Type B pancreatic cell (in vitro differentiated cells): ENCODE data around the gene MCEE. TPM values are rescaled to one million over a fixed set of nuclear protein-coding genes. Genes with fewer than 3 reads are reported as not detected.

Experiments used
- DNase-seq: peaks from one replicate; pipeline ENCODE4 v3.0.0; 2021; ENCODE audit warnings: mixed read lengths; ENCODE audit not compliant: unreplicated experiment; ENCODE audit errors: extremely low spot score
- H3K27ac Mint-ChIP-seq: 2 replicates; pipeline ENCODE4 v1.8.0; 2021; ENCODE audit warnings: mild to moderate bottlenecking, mixed read lengths
- H3K27me3 Mint-ChIP-seq: 2 replicates; pipeline ENCODE4 v1.8.0; 2021; ENCODE audit warnings: mixed read lengths
- H3K36me3 Mint-ChIP-seq: 2 replicates; pipeline ENCODE4 v1.8.0; 2021; ENCODE audit warnings: mixed read lengths
- H3K4me1 Mint-ChIP-seq: one replicate; pipeline ENCODE4 v1.8.0; 2021; ENCODE audit warnings: mixed read lengths; ENCODE audit not compliant: unreplicated experiment
- H3K4me3 Mint-ChIP-seq: 2 replicates; pipeline ENCODE4 v1.8.0; 2021; ENCODE audit warnings: mild to moderate bottlenecking, mixed read lengths
- H3K9me3 Mint-ChIP-seq: 2 replicates; pipeline ENCODE4 v1.8.0; 2021; ENCODE audit warnings: mixed read lengths
- CTCF ChIP-seq: fragments of 200-600 bp; sonication (generic); conservative IDR thresholded peaks from 2 replicates; pipeline ENCODE4 v1.5.0; 2021; ENCODE audit warnings: antibody characterized with exemption, mild to moderate bottlenecking
- total RNA-seq: library from RNA; stranded (reverse); gene quantifications from 2 replicates; pipeline ENCODE4 v1.2.1, GENCODE V29; 2021; ENCODE audit warnings: low replicate concordance

Gene MCEE
- total RNA-seq, 1 donor from 2014 or later, result 16.5 TPM

DNA sequence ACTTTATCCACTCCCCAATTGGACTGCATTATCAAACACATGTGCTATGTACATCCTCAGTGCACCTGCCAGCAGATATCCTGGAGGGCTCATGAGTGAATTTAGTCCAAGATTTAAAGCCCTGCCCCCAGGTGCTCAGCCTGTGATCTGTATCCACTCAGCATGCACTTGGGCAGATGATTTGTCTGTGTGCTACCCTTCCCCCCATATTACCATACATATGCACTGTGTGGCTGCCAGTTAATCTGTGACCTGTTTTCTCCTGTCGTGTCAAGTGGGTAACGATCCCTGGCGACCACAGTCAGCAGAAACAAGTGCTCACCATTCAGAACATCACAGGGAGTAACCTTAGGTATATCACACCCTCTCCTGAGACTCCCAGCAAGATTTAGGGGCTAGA, 51.4 kb downstream of the MCEE start:
- H3K4me1 Mint-ChIP-seq, result no peaks in the 10 kb centered on the region
- no peak overlapping the region for H3K27ac Mint-ChIP-seq
- H3K36me3 Mint-ChIP-seq, result peaks cover 22% of the 10 kb centered on the region
- H3K9me3 Mint-ChIP-seq, result no peaks in the 10 kb centered on the region
- TF ChIP-seq CTCF, result no peak
- no peaks in the 10 kb centered on the region for H3K27me3 Mint-ChIP-seq
- no peak overlapping the region for H3K4me3 Mint-ChIP-seq
- no peak for DNase-seq

- H3K27ac Mint-ChIP-seq, result no peak overlapping the region
- no peak overlapping the region for H3K4me3 Mint-ChIP-seq
- no peak for TF ChIP-seq CTCF
- H3K27me3 Mint-ChIP-seq, result no peaks in the 10 kb centered on the region
- no peaks in the 10 kb centered on the region for H3K9me3 Mint-ChIP-seq
- H3K36me3 Mint-ChIP-seq, result peaks cover 32% of the 10 kb centered on the region
- DNase-seq, result no peak
- peaks cover 20% of the 10 kb centered on the region for H3K4me1 Mint-ChIP-seq
Measured at GRCh38 chr2:71074893-71075395, 55.1 kb downstream of the MCEE start.

DNA sequence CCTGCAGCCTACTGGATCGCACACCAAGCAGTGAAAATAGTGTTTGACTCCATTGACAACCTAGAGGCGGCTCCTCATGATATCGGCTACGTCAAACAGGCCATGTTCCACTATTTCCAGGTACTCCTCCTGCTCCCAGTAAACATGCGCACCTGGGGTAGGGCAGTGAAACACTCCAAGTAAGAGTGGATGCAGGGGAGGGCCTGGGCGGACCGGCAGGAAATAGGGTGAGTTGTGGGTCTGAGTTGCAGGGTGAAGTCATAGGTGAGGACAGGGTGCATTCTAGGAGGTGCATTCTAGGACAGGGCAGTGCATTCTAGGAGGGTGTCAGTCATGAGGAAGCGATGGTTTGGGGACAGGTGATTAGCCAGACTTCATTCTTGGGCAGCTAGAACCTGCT, 56.6 kb downstream of the MCEE start:
- no peak overlapping the region for H3K4me3 Mint-ChIP-seq
- H3K36me3 Mint-ChIP-seq, result peaks cover 29% of the 10 kb centered on the region
- H3K9me3 Mint-ChIP-seq, result no peaks in the 10 kb centered on the region
- TF ChIP-seq CTCF, result no peak
- no peaks in the 10 kb centered on the region for H3K27me3 Mint-ChIP-seq
- no peak for DNase-seq
- H3K27ac Mint-ChIP-seq, result peak overlapping the region; percentile 27
- peaks cover 28% of the 10 kb centered on the region for H3K4me1 Mint-ChIP-seq

DNA sequence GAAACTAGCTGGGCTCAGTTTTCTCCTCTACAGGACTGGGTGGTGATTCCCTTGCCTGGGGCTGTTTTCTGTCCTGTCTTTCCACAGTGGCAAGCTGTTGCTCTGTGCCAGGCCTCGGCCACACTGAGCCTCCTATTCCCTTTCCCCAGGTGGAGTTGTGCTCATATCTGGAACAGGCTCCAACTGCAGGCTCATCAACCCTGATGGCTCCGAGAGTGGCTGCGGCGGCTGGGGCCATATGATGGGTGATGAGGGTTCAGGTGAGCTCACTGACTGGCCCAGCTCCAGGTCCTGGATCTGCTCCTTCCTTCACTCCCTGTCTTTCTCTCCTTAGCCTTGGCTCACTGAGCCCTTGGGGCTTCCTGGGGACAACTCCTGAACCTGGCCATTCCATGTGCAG, 57.5 kb downstream of the MCEE start:
- H3K4me1 Mint-ChIP-seq, result peaks cover 34% of the 10 kb centered on the region
- no peak for DNase-seq
- no peak overlapping the region for H3K4me3 Mint-ChIP-seq
- H3K27ac Mint-ChIP-seq, result peak overlapping the region; percentile 88
- H3K36me3 Mint-ChIP-seq, result peaks cover 25% of the 10 kb centered on the region
- H3K27me3 Mint-ChIP-seq, result peaks cover 3% of the 10 kb centered on the region
- H3K9me3 Mint-ChIP-seq, result no peaks in the 10 kb centered on the region
- no peak for TF ChIP-seq CTCF

DNA sequence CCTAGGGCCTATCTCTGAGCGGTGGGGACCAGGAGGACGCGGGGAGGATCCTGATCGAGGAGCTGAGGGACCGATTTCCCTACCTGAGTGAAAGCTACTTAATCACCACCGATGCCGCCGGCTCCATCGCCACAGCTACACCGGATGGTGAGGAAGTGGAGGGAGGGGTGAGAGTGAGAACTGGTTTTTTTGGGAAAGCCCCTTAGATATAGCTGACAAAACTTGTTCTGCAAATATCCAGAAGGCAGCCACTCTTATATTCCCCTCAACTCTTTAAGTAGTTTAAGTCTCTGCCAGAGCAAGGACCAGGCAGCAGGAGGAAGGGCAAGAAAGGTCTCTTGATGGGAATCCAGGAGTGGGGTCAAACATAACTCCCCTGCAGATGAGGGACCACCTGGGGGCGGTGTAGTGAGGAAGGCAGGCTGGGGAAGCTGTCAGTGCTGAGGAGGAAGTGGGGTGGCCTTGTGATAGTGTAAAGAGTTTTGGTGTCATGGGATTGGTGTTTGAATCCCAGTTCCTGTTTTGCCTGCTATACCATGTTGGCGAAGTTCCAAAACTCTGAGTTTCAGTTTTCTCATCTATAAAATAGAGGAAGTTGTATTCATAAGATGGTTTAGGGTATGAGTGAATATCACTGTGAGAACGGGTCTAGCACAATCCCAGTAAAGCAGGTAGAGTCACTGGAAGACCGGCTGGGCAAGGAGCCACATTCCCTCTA, 58.2 kb downstream of the MCEE start:
- Mint-ChIP-seq H3K27me3 (peaks cover 3% of the 10 kb centered on the region), H3K4me3 (peak overlapping the region; percentile 100), H3K4me1 (peaks cover 34% of the 10 kb centered on the region), H3K9me3 (no peaks in the 10 kb centered on the region), H3K27ac (peak overlapping the region; percentile 88), H3K36me3 (peaks cover 20% of the 10 kb centered on the region)
- no peak for DNase-seq
- no peak for TF ChIP-seq CTCF
